Cardiac fibroblast (primary cell): ENCODE measurements around the gene SCPEP1.

Experiments used
- DNase-seq, 2 donors: peaks; one replicate each; pipeline versions ENCODE4 v3.0.0 to v3.0.0-alpha.2; 2010; ENCODE audit warnings: low read depth in 2 of 2
- H3K4me3 ChIP-seq, 2 donors: replicated peaks in 1 of 2; 1 replicate in 1 of 2; 2 replicates in 1 of 2; pipeline ENCODE4 v1.5.1; 2011; ENCODE audit warnings: low read depth in 2 of 2, low read length in 2 of 2, mild to moderate bottlenecking in 2 of 2, moderate library complexity in 1 of 2
- CTCF ChIP-seq: IDR thresholded peaks from one replicate; pipeline ENCODE4 v1.5.1; 2011; ENCODE audit warnings: low read depth, mild to moderate bottlenecking, low read length, inconsistent platforms

The SCPEP1 gene

GRCh38 chr17:57025876-57026275 lies 47.9 kb downstream of the SCPEP1 start:
- no peak overlapping the region for H3K4me3 ChIP-seq
- no peak for DNase-seq
- no peak for TF ChIP-seq CTCF

DNA sequence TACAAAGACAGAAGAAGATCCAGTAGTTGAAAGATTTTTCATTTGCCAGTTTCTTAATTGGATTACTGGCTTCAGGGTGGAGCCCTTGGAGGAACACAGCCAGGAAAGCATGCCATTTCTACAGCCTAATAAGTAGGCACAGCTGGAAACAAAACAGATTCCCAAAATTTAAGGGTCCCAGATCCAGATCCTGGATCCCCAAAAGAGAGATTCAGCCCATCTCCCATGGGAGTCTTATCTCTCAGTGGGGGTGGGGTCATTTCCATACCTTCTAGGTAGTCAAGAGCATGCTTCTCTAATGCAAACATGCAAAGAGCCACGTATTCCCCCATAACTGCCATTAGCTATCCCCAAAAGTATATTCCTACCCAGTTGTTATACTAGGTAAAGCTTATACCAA lies 49.9 kb downstream of the SCPEP1 start:
- H3K4me3 ChIP-seq: no peak overlapping the region
- no peak for DNase-seq
- TF ChIP-seq CTCF: no peak

GRCh38 chr17:57032343-57032742 lies 54.4 kb downstream of the SCPEP1 start:
- H3K4me3 ChIP-seq: no peak overlapping the region
- no peak for DNase-seq
- no peak for TF ChIP-seq CTCF

GRCh38 chr17:57033296-57033695 lies 55.4 kb downstream of the SCPEP1 start:
- H3K4me3 ChIP-seq: no peak overlapping the region
- DNase-seq: peak; percentile 8 to 10
- TF ChIP-seq CTCF: no peak

GRCh38 chr17:57034807-57035754 lies 57.1 kb downstream of the SCPEP1 start:
- no peak for DNase-seq
- no peak overlapping the region for H3K4me3 ChIP-seq
- no peak for TF ChIP-seq CTCF

GRCh38 chr17:57035971-57036481 lies 58.1 kb downstream of the SCPEP1 start:
- H3K4me3 ChIP-seq: no peak overlapping the region
- TF ChIP-seq CTCF: no peak
- DNase-seq: no peak

DNA sequence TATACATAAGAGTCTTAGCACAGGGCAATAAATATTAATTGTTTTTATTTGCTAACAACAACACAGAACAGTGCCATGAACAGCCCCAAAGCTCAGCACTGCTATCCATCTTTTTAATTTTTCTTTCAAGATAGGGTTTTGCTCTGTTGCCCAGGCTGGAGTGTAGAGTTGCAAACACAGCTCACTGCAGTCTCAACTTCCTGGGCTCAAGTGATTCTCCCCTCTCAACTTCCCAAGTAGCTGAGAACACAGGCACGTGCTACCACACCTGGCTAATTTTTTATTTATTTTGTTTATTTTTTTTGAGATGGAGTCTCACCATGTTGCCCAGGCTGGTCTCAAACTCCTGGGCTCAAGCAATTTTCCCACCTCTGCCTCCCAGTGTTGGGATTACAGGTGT lies 59.5 kb downstream of the SCPEP1 start:
- no peak overlapping the region for H3K4me3 ChIP-seq
- DNase-seq: no peak
- no peak for TF ChIP-seq CTCF
